ENCODE measurements around the gene CA12. TPM values are rescaled to one million over a fixed set of nuclear protein-coding genes. Genes with fewer than 3 reads are reported as not detected.

The CA12 gene
- total RNA-seq, 4 donors from 2014 or later = 126 to 156 (median 143) TPM

DNA sequence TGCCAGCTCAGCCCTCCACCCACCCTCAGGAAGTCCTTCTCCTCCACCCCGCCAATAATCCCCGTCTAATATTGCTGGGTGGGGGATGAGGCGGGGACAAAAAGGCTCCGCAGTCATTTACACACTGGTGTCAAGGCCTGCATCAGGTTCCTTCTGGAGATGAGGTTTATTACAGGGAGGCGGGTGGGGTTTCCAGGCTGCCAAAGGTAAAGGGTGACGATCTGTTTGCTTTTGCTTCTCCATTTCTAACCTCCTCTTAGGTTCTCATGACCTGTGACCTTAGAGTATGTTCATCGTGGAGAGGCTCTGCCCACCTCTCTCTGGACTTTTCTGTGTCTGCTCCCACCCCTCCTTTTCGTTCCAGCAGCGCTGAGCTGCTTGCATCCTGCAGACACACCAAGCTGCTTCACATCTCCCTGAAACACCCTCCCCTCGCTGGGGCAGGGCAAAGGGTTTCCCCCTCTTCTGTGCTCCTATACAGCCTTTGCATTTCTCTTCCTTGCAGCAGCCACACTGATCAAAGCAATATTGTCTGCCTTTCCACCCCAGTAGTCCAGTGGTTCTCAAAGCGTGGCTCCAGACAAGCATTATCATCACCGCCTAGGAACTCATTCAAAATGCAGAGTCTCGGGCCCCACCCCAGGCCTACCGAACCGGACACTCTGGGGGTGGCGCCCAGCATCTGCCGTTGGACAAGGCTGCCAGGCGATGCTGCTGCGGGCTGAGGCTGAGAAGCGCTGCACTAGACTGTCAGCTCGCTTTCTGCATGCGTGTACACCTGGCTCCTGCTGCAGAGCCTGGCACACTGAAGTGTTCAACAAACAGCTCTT is 26.6 kb downstream of the CA12 start:
- TF ChIP-seq POLR2A (IDR thresholded peaks at IDR 0.05) = no peak
- no peak for TF ChIP-seq CTCF (IDR thresholded peaks at IDR 0.05)
- Histone ChIP-seq H3K4me1 (peaks cover 14 to 78% (median 37%) of the 10 kb centered on the region in 3 donors), H3K9me3 (no peaks in the 10 kb centered on the region), H3K36me3 (peaks cover 0 to 8% (median 0%) of the 10 kb centered on the region in 3 donors), H3K27ac (peak overlapping the region in 2 of 4 donors; percentile 52 to 88), H3K27me3 (no peaks in the 10 kb centered on the region), H3K4me3 (no peak overlapping the region)
- intact Hi-C loops (cut with DNase I) = no loop called here
- 57 to 72% methylated on average over 13 to 19 of the region's 22 CpGs for WGBS, 2 donors
- DNase-seq = no peak

DNA sequence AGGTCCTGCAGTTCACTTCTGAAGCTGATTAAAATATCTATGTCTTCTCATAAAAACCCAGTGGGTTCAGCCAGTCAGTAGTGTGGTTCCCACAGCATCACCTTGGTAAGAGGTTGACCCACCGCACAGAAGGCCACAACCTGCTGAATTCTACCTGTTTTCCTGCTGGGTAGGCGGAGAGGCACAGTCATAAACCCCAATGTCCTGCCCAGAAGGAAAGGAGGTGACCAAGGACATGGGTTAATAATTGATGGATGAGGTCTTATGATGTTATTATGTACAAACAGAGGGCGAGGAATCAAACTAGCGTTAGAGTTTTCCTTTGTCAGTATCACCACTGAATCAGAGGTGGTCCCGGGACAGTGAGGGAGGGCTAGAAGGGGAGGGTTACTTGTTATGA is 27.8 kb downstream of the CA12 start:
- DNase-seq = no peak
- TF ChIP-seq POLR2A (IDR thresholded peaks at IDR 0.05) (no peak), CTCF (IDR thresholded peaks at IDR 0.05) (no peak)
- peak overlapping the region in 2 of 4 donors; percentile 52 to 88 for H3K27ac ChIP-seq
- H3K27me3 ChIP-seq = no peaks in the 10 kb centered on the region
- peaks cover 19 to 89% (median 46%) of the 10 kb centered on the region in 3 donors for H3K4me1 ChIP-seq
- H3K9me3 ChIP-seq = no peaks in the 10 kb centered on the region
- H3K4me3 ChIP-seq = no peak overlapping the region
- H3K36me3 ChIP-seq = peaks cover 0 to 8% (median 0%) of the 10 kb centered on the region in 3 donors
- intact Hi-C loops (cut with DNase I) = no loop called here
- WGBS, 2 donors = 78 to 90% methylated on average over 5 of the region's 5 CpGs

DNA sequence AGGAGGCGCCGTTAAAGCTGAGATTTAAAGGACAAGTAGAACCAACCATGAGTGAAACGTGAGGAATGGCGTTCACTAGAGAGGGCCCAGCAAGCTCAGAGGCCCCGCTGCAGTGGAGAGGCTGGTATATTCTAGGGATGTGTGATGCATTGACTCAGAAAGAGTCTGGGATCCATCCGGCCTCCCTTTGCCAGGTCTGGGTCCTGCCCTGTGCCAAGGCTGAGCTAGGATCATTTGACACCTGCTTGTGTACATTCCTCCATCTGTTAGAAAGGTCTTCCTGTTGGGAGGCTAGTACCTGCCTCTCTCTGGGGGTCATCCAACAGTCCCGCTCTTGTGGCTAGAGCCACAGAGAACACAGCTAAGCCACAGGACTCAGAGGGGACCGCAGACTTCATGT is 28.4 kb downstream of the CA12 start:
- Histone ChIP-seq H3K27ac (peak overlapping the region in 3 of 4 donors; percentile 28 to 88 (median 80)), H3K4me3 (no peak overlapping the region), H3K27me3 (no peaks in the 10 kb centered on the region), H3K4me1 (peaks cover 25 to 95% (median 53%) of the 10 kb centered on the region in 3 donors), H3K9me3 (no peaks in the 10 kb centered on the region), H3K36me3 (peaks cover 0 to 8% (median 0%) of the 10 kb centered on the region in 3 donors)
- WGBS, 2 donors = 60 to 83% methylated on average over 7 to 8 of the region's 8 CpGs
- DNase-seq = no peak
- intact Hi-C loops (cut with DNase I) = no loop called here
- no peak for TF ChIP-seq CTCF (IDR thresholded peaks at IDR 0.05)
- no peak for TF ChIP-seq POLR2A (IDR thresholded peaks at IDR 0.05)

- no peak for DNase-seq
- H3K4me1 ChIP-seq = peaks cover 30 to 98% (median 57%) of the 10 kb centered on the region in 3 donors
- peaks cover 0 to 8% (median 0%) of the 10 kb centered on the region in 3 donors for H3K36me3 ChIP-seq
- H3K27ac ChIP-seq = peak overlapping the region; percentile 80 to 88 (median 84)
- TF ChIP-seq POLR2A (IDR thresholded peaks at IDR 0.05) = no peak
- TF ChIP-seq CTCF (IDR thresholded peaks at IDR 0.05) = no peak
- intact Hi-C loops (cut with DNase I) = no loop called here
- no peak overlapping the region for H3K4me3 ChIP-seq
- H3K27me3 ChIP-seq = no peaks in the 10 kb centered on the region
- H3K9me3 ChIP-seq = no peaks in the 10 kb centered on the region
- WGBS, 2 donors = 70 to 80% methylated on average over 4 of the region's 4 CpGs
Observed at GRCh38 chr15:63352808-63353207, 28.8 kb downstream of the CA12 start.

GRCh38 chr15:63351170-63351569 is 30.5 kb downstream of the CA12 start:
- no peaks in the 10 kb centered on the region for H3K27me3 ChIP-seq
- WGBS, 2 donors = 42 to 61% methylated on average over 2 to 3 of the region's 4 CpGs
- no peaks in the 10 kb centered on the region for H3K9me3 ChIP-seq
- peaks cover 0 to 11% (median 0%) of the 10 kb centered on the region in 3 donors for H3K36me3 ChIP-seq
- no peak overlapping the region for H3K4me3 ChIP-seq
- no peak for DNase-seq
- TF ChIP-seq CTCF (IDR thresholded peaks at IDR 0.05) = no peak
- no peak for TF ChIP-seq POLR2A (IDR thresholded peaks at IDR 0.05)
- intact Hi-C loops (cut with DNase I) = no loop called here
- H3K4me1 ChIP-seq = peaks cover 43 to 100% (median 66%) of the 10 kb centered on the region in 3 donors
- H3K27ac ChIP-seq = peak overlapping the region; percentile 80 to 88 (median 84)

Measured in esophagus squamous epithelium (tissue), 5 donors.